Measurements from ENCODE around the gene WNK3.
"Not testable (repeated sequence)": the region's sequence is repeated elsewhere in the genome, so short reads cannot be mapped to it uniquely, and the experiment has no call there.

WNK3 gene

DNA sequence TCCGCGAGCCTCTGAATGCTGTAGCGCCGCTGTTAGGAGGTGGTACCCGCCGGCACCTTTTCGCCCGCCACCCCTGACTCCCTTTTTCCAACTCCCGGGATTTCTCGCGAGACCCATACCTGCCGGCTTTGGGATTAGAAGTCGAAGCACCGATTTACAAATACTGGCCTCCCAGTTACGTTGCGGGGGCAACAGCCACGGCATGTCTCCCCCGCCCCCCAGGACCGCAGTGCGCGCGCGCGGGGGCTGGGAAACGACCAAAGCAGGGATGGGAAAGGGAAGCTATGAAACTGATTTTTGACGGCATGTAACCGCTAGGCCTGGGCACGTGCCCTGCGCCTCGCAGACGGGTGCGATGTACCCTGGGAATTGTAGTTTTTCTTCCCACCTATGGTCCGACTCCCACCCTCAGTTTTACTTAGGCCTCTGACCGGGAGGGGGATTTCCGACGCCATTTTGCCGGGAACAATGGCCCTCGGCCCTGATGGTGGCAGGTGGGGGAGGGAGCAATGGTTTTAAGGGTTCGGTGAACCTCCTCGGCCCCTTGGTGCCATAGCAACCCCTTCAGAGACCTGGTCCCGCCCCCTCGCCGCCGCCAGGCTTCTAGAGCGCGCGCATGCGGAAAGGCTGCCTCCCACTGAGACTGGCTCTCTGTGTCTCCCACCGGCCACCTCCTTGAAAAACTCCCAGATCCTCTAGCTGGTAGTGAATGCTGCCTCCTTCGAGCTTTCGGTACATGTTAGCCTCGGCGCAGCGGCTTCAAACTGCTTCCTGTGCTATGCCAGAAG lies 772 bp upstream of the WNK3 start:
- peak; percentile 48 for DNase-seq (ENCODE audit: low spot score)
- TF ChIP-seq, protein P1, sequence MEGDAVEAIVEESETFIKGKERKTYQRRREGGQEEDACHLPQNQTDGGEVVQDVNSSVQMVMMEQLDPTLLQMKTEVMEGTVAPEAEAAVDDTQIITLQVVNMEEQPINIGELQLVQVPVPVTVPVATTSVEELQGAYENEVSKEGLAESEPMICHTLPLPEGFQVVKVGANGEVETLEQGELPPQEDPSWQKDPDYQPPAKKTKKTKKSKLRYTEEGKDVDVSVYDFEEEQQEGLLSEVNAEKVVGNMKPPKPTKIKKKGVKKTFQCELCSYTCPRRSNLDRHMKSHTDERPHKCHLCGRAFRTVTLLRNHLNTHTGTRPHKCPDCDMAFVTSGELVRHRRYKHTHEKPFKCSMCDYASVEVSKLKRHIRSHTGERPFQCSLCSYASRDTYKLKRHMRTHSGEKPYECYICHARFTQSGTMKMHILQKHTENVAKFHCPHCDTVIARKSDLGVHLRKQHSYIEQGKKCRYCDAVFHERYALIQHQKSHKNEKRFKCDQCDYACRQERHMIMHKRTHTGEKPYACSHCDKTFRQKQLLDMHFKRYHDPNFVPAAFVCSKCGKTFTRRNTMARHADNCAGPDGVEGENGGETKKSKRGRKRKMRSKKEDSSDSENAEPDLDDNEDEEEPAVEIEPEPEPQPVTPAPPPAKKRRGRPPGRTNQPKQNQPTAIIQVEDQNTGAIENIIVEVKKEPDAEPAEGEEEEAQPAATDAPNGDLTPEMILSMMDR (IDR thresholded peaks at IDR 0.05; ENCODE audit: borderline replicate concordance, control extremely low read depth, extremely low read depth, insufficient read depth, missing control alignments), result no peak
- in situ Hi-C loops (cut with MboI; ENCODE audit: low sequenced_read_pairs, unreplicated experiment), result no loop called here

GRCh38 chrX:54352677-54353076 lies 5.2 kb downstream of the WNK3 start:
- in situ Hi-C loops (cut with MboI; ENCODE audit: low sequenced_read_pairs, unreplicated experiment), result no loop called here
- TF ChIP-seq, protein P1 (IDR thresholded peaks at IDR 0.05; ENCODE audit: borderline replicate concordance, control extremely low read depth, extremely low read depth, insufficient read depth, missing control alignments), result no peak
- DNase-seq (ENCODE audit: low spot score), result no peak

DNA sequence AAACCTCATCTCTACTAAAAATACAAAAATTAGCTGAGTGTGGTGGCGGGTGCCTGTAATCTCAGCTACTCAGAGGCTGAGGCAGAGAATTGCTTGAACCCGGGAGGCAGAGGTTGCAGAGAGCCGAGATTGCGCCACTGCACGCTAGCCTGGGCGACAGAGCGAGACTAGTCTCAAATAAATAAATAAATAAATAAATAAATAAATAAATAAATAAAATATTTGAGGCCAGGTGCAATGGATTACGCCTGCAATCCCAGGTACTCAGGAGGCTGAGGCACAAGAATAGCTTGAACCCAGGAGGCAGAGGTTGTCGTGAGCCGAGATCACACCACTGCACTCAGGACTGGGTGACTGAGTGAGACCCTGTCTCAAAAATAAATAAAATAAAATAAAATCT lies 20.5 kb downstream of the WNK3 start:
- DNase-seq (ENCODE audit: low spot score); in situ Hi-C loops (cut with MboI; ENCODE audit: low sequenced_read_pairs, unreplicated experiment): not testable (repeated sequence)

- in situ Hi-C loops (cut with MboI; ENCODE audit: low sequenced_read_pairs, unreplicated experiment), result no loop called here
- TF ChIP-seq, protein P1 (IDR thresholded peaks at IDR 0.05; ENCODE audit: borderline replicate concordance, control extremely low read depth, extremely low read depth, insufficient read depth, missing control alignments), result no peak
- DNase-seq (ENCODE audit: low spot score), result no peak
Measured at GRCh38 chrX:54325077-54325476, 32.8 kb downstream of the WNK3 start.

GRCh38 chrX:54320067-54320466 lies 37.8 kb downstream of the WNK3 start:
- TF ChIP-seq, protein P1 (IDR thresholded peaks at IDR 0.05; ENCODE audit: borderline replicate concordance, control extremely low read depth, extremely low read depth, insufficient read depth, missing control alignments), result no peak
- no peak for DNase-seq (ENCODE audit: low spot score)
- in situ Hi-C loops (cut with MboI; ENCODE audit: low sequenced_read_pairs, unreplicated experiment), result no loop called here

- DNase-seq (ENCODE audit: low spot score), result no peak
- in situ Hi-C loops (cut with MboI; ENCODE audit: low sequenced_read_pairs, unreplicated experiment), result no loop called here
- TF ChIP-seq, protein P1 (IDR thresholded peaks at IDR 0.05; ENCODE audit: borderline replicate concordance, control extremely low read depth, extremely low read depth, insufficient read depth, missing control alignments), result no peak
Measured at GRCh38 chrX:54306379-54306778, 51.5 kb downstream of the WNK3 start.

- in situ Hi-C loops (cut with MboI; ENCODE audit: low sequenced_read_pairs, unreplicated experiment), result no loop called here
- TF ChIP-seq, protein P1 (IDR thresholded peaks at IDR 0.05; ENCODE audit: borderline replicate concordance, control extremely low read depth, extremely low read depth, insufficient read depth, missing control alignments), result no peak
- DNase-seq (ENCODE audit: low spot score), result no peak
Measured at GRCh38 chrX:54301516-54301915, 56.3 kb downstream of the WNK3 start.

All from GM13976 (cell line).